GM18870 (cell line): Measurements from ENCODE around the gene REEP1.

Experiments
- ATAC-seq: cut with Tn5 transposase; IDR thresholded peaks from one replicate; pipeline ENCODE4 v1.9.1; 2021; ENCODE audit warnings: moderate library complexity; ENCODE audit not compliant: unreplicated experiment

REEP1 gene

DNA sequence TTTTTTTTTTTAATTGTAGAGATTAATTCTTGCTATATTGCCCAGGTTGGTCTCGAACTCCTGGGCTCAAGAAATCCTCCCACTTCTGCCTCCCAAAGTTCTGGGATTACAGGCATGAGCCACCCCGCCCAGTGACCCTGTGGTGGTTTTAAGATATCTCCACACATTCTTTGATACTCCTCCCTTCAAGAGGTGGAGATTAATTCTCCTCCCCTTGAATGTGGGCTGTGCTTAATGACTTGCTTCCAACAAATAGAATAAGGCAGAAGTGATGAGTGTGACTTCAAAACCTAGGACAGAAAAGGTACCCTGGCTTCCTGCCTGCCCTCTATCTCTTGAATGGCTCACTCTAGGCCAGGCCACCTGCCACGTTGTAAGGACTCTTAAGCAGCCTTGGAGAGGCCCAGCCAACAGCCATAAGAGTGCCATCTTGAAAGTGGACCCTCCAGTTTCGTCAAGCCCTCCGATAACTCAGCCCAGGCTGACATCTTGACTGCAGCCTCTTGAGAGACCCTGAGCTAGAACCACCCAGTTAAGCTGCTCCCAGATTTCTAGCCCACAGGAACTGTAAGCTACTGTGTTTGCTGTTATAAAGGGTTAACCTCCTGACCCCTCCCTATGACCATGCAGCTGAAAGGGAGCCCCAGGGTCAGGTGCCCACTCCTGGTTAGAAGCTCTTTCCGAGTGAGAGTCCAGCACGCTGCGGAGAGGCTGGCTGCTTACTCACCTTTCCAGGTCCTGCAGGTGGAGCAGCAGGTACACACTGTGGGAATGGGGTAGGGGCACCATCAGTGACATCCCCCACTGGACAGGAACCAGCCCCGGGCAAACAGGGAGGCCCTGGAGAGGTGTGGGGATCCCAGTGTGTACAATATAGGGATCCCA is 110.5 kb downstream of the REEP1 start:
- no peak for ATAC-seq

DNA sequence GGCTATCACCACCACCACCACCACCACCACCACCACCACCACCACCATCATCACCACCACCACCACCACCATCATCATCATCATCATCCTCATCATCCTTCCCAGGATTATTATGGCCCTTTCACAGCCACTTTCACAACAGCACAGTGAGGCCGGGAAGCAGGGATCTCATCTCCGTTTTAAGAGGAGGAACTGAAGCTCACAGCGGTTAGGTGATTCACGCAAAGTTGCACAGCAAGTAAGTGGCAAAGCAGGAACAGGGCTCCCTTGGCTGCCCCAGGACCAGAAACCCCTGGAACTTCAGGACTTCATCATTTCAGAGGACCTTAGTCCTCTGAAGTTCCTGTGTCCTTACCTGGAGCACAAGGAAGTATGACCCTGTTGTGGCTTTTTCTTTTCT is 111.4 kb downstream of the REEP1 start:
- no peak for ATAC-seq

DNA sequence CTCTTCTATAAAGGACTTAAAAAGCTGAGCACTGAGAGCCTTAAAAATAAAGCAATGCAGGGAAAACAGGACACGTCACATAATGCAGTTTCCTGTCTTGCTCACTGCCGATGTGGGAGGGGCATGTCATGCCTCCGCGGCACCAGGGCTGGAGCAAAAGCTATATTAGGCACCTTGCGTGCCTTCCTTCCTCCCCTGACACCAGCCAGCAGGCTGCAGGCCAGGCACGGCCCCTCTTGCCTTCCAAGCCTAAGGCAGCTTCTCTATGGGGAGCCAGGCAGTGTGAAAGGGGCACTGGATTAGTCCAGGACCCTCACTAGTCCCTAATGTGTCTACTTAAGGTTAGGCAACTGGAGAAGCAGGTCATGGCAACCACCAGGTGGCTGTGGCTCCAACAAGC is 111.8 kb downstream of the REEP1 start:
- peak; percentile 82 for ATAC-seq

DNA sequence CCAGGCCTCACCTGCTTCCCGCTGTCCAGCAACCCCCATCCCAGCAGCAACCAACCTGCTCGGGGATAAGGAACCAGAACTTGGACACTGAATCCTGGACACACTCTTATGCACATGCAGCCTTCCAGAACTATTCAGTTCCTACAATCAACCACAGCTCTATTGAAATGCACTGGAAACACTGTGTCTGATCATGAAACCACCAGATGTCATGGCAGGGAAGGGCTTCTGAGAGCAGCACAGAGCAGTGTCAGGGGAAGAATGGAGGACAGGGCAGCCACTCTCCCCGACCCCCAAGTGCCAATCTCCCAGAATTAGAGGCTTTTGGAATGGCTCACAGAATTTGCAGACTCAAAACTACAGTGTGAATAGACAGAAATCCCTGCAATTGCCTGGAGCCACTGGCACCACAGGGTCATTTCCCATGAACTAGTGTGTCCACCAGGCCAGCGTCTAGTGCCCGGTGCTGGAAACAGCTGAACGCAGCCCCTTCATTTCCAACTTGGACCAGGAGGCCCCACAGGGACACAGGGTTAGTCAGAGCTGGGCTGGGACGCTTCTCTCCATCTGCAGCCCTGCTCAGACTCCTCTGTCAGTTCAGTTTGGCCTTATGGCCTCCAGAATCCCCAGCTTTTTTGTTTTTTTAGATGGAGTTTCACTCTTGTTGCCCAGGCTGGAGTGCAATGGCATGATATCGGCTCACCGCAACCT is 112.6 kb downstream of the REEP1 start:
- ATAC-seq: no peak

DNA sequence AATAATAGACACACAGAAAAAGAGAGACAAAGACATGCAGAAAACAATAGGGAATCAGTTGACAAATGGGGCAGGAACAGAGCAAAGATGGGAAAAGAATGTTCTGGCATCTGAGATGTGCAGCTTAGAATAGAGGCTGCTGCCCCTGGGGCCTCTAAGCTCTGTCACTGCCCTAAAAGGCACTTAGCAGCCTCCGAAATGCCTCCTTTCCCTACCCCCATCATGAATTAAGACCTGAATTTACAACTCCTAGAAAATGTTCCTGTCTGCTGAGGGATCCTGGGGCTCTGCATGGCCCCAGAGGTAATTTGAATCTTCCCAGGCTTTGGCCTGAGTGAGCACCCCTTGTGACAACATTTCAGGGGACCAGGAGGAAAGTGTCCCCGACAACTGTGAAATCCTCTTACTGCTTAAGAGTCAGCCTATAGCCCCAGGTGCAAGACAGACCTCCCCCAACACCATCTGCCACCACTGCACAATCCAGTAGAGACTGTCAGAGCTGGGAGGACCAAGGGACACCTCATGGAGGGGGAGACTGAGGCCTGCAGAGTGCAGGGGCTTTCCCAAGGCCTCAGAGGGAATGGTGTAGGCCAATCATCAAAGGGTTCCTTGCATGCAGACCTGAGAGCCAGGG is 113.4 kb downstream of the REEP1 start:
- ATAC-seq: no peak

DNA sequence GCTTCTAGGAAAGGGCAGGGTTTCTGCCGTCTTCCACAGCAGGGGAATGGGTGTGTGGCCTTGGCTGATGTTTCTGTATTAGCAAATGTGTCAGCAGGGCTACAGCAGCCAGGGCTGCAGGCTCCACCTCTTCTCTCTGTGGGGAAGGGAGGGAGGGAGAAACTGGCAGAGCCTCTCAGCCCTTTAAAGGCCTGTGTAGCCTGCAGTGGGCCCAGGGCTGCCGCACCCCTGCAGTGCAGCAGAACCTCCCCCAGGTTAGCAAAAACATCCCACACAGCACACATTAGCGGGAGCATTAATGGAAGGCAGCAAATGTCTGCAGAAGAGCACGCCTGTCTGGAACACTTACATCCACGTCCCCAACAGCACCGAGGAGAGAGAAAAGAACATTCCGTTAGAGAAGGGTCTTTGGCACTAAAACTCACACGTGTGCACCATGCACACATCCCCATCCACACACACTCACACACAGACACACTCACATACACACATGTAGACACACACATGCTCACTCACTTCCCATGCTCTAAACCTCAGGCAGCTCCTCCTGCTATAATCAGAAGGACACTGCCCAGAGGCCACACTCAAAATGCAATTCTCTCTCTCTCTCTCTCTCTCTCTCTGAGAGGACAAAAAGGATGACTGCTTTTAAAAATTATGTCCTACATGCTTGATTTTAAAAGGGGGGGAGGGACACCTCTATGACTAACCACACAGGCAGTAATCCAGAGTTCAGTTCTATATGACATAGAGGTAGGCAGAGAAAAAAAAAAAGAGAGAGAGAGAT is 114.1 kb downstream of the REEP1 start:
- no peak for ATAC-seq

DNA sequence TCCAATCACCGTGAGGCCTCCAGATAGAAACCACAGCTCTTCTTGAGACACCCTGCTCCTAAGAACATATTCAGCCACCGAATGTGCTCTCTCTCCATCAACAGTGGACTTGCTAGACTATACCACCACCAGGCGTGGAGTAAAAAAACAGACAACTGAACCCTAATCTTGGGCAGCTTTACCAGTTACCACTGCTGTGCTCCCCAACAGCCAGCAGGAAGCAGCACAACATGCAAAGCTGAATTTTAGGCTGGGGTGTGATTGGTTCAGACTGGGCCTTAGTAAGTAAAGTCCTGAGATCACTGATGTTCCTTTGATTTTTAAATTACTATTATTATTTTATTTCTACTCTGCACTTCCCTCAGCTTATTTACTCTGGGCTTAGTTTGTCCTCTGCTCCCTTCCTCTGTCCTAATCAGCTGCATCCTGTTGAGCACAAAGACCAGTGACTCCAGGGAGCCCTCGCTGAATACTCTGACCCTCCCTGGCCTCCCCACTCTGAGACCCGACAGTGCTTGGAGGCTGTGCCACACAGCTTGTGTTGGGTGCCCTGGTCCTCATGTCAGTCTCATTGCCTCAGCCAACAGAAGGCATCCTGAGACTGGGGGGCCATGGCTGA is 116.3 kb downstream of the REEP1 start:
- no peak for ATAC-seq

DNA sequence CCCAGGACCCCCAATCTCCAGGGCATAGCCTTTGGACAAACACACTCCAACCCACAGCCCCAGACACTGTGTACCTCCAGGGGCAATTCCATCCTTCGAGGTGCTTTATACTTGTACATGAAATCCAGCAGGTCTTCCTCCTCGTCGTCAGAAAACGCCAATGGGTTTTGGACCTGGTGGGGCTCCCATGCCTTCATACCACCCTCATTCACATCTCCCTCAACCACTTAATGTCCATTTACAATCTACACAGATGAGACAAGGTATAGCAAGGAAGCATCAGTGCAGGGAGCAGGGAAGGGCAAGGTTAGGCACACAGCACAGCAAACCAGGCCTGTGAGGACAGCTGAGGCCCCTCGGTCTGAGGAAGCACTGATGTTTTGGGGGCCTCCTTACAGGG is 117.5 kb downstream of the REEP1 start:
- ATAC-seq: no peak

DNA sequence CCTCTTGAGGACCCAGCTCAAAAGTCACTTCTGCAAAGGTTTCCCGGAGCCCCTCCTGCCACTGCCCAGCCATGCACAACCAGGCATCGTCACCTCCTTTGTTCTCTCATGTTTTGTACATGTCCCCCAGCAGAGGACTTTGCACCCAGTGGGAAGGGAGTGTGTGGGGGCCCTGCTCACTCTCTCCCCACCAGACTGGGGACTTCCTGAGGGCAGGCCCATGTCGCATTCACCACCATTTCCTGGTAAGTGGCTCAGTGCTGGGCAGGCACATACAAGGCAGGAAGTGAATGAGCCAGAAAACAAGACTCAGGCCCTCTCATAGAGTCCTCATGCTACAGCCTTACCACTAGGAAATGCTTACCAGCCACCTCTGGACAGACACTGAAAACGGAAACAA is 119.3 kb downstream of the REEP1 start:
- no peak for ATAC-seq

DNA sequence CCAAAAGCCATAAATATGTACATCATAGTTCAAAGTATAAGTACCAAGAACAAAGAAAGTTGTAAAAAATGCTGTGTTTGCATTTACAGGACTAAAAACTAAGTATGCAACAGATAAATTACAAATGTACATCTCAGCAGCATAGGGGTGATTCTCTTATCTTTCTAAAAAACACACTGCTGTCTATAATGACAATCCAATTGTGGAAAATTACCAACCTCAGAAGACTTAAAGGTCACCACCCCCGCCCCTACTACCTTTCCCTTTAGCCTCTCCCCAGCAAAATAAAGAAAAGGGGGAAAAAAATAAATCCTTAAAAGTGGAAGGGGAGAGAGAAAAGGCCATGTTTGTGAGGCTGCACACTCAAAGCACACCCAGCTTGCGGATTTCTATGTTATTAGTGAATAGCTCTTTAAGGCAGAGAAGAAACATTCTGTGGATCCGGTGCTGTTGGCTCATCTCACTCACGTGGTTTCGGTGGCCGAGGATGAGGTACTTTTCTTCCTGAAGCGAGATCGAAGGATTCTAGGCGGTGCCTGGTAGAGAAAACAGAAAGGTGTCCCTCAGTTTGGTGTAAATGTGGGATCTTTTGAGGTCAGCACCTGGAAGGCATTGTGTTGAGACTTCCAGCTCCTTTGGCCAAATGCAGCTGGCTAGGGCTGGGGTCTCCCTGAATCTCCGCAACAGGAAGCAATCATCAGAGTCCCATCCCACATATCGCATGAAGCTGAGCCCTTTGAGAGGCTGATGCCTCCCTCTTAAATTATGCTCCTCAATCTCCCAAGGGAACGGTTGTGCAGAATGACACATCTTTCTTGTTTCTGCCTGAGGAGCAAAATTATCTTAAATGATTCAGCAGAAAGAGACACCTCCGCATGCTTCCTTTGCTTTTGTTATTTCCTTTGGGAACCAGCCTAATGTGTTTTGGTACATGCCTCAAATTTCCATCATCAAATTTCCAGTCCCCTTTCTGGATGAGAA is 120.6 kb downstream of the REEP1 start:
- ATAC-seq: no peak

DNA sequence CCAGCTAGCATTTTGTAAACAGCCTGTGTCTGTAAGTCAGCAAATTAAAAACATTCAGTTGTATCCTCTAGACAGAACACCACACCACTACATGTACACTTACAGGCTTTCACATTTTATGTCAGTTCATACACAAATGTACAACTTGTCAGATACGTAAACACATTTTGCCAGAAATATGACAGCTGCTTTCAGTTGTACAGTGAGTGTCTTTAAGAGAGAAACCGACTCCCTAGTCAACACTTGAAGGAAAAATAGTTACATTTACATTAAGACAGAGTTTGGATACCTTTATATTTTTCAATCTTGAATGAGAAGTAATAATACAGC is 123.0 kb downstream of the REEP1 start:
- no peak for ATAC-seq

DNA sequence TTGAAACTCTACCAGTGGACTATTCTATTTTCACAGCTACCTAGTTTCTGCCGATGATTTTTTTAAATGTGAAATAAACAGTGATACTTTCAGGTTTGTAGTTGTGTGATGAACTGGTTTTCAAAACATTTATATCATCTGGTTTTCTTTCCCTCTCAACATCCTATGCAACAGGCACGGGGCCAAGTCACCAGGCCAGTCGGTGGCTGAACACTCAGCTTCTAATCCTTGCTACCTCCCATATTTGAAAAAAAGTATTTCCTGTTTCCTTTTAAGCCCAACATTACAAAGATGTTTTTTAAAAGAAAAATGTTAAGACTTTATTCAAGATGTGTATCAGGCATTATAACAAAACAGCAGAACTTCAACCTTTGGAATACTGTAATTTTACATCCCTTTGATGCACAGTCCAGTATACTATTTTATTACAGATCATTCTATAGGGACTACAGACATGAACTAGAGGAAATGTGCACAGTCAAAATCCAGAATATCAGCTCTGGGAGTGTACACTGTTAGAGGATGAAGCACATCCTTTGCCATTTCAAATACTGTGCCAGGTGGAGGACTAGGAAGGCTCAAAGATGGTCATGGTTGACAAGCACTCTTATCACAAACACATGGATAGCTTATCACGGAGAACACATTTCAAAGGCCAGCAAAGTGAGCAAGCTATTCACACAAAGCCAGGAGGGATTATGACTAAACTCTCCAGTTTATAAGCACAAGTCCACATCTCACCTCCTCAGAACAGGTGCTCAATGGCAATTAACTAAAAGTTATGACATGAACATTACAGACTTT is 123.5 kb downstream of the REEP1 start:
- ATAC-seq: no peak

DNA sequence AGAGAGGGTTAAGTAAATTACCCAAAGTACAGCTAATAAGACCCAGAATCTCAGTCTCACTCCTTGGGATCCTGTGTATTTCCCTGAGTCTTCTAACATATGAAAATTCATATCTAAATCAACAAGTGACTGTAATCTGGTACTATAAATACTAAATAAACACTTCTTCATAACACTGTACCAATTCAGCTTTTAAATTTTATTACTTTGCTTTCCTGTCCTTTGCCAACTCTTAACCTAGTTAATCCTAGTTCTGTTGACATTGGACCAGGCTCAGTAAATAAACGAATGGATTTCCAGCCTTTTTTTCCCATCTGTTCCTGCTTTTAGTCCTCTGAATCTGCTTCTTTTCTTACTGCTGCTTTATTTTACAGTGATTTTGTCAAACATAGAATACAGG is 124.4 kb downstream of the REEP1 start:
- ATAC-seq: no peak

DNA sequence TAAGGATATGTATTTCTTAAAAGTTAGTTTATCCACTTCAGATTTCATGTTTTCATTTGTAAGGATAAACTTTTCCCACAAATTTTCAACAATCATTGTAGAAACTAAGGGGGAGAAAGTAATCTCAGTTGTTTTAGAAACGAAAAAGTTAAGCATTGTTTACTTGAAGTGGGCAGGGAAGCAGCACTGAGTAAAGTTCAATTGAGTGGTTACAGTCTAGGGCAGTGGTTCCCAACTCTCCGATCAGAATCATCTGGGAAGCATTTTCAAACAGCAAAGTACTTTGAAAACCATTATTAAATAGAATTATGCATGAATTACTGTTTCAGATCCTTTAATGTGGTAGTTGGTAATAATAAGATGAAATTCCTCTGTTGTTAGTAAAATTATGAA is 125.6 kb downstream of the REEP1 start:
- ATAC-seq: no peak

DNA sequence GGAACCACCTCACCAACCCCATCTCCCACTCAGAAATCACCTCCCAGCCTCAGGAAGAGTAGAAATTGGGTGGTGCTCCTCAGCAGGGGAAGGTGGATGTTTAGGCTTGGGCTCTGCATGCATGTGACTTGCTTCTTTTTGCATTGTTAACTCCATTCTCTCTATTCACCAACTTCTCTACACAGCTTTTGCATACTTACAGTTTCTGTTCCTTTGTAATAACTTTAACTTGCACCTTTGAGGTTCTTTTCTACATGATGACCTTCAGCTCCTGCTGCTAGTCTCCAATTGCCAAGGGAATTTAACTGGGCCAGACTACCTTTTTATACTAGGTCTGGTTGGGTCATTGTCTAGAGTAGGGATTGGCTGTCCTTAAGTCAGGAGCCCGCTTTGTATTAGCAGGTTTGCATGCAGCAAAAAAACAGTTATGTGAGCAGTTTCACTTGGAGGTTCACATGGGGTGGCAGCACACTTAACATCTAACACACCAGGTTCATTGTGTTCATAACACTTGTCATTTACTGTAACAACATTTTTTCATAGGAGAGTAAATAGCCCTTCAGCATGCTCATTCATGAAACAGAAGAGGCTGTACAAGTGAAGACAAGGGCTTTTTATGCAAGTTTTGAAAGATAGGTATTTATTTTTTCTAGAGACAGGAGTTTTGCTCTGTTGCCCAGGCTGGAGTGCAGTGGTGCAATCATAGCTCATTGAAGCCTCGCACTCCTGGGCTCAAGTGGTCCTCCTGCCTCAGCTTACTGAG is 126.2 kb downstream of the REEP1 start:
- ATAC-seq: no peak

DNA sequence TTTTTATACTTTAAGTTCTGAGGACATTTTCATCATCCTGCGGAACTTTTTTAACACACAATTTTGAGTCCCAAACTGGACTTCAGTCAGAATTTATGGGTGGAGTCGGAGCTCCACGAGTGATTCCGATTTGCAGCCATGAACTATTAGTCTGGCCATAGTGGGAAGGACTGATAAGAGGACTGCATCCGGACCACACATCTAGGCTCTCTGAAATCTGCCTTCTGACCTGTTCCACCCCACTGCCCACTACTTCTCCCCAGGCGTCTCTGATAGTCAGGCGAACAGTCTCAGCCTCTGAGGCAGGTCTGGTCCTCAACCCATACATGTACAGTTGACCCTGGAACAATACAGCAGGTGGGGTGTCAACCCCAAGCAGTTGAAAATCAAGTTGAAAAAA is 133.0 kb downstream of the REEP1 start:
- ATAC-seq: no peak

DNA sequence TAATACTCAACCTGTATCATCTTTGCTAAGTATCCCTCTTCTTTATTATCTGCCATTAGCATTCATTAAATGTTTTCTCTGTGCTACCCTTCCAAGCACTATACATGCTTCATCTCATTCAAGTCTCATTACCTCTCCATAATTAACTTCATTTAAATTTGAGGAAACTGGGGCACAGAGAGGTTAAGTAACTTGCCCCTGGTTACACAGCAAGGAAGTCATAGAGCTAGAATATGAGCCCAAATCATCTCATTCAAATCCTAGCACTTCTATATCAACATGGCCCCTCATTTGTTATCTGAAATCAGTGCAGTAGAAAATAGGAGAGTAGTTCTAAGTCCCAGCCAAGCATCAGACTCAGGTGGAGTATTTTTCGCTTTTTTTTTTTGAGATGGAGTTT is 133.8 kb downstream of the REEP1 start:
- no peak for ATAC-seq

DNA sequence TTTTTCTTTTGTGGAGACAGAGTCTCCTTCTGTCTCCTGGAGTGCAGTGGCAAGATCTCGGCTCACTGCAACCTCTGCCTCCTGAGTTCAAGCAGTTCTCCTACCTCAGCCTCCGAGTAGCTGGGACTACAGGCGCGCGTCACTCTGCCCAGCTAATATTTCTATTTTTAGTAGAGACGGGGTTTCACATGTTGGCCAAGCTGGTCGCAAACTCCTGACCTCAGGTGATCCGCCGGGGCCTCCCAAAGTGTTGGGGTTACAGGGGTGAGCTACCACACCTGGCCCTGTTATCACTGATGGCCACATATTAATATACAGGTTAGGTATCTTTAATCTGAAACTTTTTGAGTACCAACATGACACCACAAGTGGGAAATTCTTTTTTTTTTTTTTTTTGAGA is 134.7 kb downstream of the REEP1 start:
- no peak for ATAC-seq
